OCI-LY3 (cell line): Measurements from ENCODE around the gene RARA.

Source experiments
- CTCF ChIP-seq: fragments of 200-600, 300-600 bp; sonication (generic); IDR thresholded peaks from 2 replicates; pipeline ENCODE4 v1.5.1; 2014; ENCODE audit warnings: antibody characterized with exemption, low read length, low read depth
- EZH2phosphoT487 ChIP-seq: fragments of 200-600 bp; shearing (Covaris generic); IDR thresholded peaks from 2 replicates; pipeline ENCODE4 v1.6.1; 2018; ENCODE audit warnings: antibody characterized with exemption, mixed run types, low read depth

GRCh38 chr17:40347319-40348135 lies 38.5 kb downstream of the RARA start:
- TF ChIP-seq CTCF = no peak
- no peak for TF ChIP-seq EZH2phosphoT487
